Suppressor macrophage (primary cell): ENCODE measurements around the gene GLP1R.
A peak's percentile ranks its signal among the peaks of the same experiment; 100 is the strongest.

Source experiments
- DNase-seq, 4 experiments: peaks; one replicate each; pipeline ENCODE4 v3.0.0-alpha.2; 2020 to 2022

Gene GLP1R

DNA sequence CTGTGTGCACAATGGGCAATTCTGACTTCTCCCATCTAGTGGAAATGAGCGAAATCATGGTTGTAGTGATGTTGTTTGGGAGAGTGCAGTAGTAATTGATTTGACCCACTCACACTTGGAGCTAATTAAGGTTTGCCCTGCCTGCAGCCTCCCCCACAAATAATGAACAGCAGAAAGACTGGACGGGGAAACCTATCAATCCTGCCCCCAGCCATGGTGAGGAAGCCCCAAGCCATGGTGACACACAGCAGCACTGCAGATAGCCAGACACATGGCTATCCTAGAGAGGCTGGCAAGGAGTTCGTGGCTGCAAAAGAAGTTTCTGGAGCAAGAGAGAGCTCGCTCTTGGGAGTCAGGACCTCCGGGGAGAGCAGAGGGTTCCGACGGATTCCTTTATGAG lies 38.6 kb downstream of the GLP1R start:
- DNase-seq = no peak

DNA sequence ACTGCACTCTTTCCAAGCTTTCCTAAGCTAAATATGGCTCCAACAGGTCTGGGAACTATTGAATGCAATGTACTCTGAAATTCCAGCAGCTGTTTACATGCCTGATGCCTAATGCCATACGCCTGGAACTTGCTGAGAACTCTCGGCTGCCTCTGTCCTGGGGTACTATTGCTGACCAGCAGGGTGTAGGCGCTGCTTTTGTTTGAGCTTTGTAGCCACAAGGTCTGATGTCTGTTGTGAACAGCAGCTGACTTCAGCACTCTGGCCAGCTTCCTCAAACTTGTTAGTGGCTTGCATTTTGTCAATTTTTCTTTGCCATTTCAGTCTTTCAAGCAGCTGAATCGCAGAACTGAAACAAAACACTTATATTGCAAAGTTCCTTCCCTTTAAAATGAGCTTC lies 39.8 kb downstream of the GLP1R start:
- DNase-seq = peak; percentile 71 to 87 (median 81)

GRCh38 chr6:39090036-39090435 lies 41.5 kb downstream of the GLP1R start:
- no peak for DNase-seq

DNA sequence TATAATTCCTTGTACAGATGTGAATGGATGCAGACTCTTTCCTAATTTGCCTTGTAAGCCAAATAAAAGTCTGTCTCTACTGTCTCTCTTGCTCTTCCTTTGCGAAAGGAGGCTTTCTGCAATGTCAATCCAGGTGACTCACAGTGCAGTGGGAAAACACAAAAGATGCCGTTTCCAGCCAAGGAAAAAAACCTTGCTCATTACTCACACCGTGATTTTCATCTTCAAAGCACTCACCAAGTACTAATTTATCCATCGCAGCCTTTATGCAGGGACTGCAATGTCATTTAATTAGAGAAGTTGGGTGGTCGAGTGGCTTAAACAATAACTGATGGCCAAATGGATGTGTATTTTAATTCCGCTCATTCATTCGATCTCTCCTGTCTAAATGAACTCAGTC lies 42.6 kb downstream of the GLP1R start:
- DNase-seq = no peak

DNA sequence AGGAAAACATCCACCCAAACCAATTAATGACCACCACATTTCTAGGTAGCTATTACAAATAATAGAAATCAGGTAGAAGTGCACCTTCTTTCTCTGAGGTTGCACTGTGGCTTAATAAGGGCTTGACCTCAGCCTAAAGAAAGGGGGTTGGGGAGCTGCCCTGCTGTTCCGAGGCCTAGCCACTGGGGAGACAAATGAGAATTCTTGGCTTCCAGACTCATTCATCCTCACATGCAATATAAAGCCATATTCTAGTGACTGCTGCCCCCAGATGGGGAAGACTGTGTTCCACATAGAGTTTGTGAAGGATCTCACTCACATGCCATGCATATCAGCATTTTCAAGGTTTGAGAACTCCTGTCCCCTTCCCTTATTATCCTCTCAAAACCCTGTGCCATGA lies 43.5 kb downstream of the GLP1R start:
- DNase-seq = no peak

- no peak for DNase-seq
Observed at GRCh38 chr6:39093149-39093708, 44.6 kb downstream of the GLP1R start.

GRCh38 chr6:39095578-39095977 lies 47.0 kb downstream of the GLP1R start:
- DNase-seq = no peak

DNA sequence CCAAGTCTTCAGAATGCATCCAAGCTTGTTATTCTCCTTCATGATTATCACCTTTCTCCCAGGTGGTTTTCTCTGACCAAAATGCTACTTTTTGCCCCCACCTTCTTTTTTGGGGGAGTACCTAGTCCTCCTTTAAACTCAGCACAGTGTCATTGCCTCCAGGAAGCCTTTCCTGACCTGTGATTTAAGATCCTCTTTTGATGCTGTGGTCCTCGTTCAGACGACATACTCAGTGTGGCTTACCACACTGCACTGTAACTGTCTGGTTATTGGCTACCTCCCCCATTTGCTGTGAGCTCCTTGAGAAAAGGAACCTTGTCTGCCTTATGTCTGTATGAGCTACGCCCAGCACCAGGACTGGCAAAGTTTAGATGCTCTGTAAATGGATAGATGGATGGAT lies 51.8 kb downstream of the GLP1R start:
- DNase-seq = no peak

- peak; percentile 26 to 51 (median 39) for DNase-seq
Observed at GRCh38 chr6:39102071-39102820, 53.7 kb downstream of the GLP1R start.

DNA sequence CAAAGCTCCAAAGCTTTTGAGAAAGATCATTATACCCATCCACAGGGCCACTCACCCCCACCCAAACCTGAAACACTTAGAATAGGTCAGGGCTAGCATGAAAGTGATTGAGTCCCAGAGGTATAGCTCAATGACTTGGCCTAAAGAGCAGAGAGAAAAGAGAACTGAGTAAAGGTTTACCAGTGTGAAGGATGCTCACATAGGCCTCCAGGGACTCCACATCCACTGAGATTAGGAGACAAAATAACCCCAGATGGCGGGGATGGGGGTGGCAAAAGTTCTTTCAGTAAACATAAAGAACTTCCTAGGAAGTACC lies 54.2 kb downstream of the GLP1R start:
- no peak for DNase-seq

GRCh38 chr6:39104528-39104927 lies 55.9 kb downstream of the GLP1R start:
- DNase-seq = no peak

DNA sequence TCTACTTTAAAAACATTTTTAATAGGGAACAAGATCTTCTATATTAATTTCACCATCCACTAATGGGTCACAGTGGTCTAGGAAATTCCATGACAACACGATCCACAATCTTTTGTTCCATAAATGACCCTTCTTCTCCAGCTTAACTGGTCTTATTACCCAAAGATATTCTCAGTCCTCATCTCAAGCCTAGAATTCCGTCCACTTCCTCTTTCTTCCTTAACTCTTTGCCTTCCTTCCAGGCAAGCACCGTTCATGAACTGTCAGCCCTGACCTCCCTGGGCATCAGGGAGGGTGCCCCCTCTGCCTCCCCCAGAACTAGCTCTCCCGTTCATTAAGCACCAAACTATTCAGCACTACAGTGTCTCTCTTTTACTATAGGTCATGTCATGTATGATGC lies 58.5 kb downstream of the GLP1R start:
- DNase-seq = no peak

GRCh38 chr6:39107641-39108040 lies 59.1 kb downstream of the GLP1R start:
- DNase-seq = no peak

- no peak for DNase-seq
Observed at GRCh38 chr6:39108041-39108839, 59.7 kb downstream of the GLP1R start.

GRCh38 chr6:39111280-39111679 lies 62.7 kb downstream of the GLP1R start:
- no peak for DNase-seq

- DNase-seq = no peak
Observed at GRCh38 chr6:39113788-39114187, 65.2 kb downstream of the GLP1R start.

- DNase-seq = no peak
Observed at GRCh38 chr6:39114388-39114703, 65.8 kb downstream of the GLP1R start.

GRCh38 chr6:39114704-39115599 lies 66.4 kb downstream of the GLP1R start, which contains the start of gene SAYSD1:
SAYSD1 (minus strand) TSS chr6:39115186; CDS start chr6:39115089, 97 bp downstream.
- peak; percentile 96 to 99 (median 97) for DNase-seq

DNA sequence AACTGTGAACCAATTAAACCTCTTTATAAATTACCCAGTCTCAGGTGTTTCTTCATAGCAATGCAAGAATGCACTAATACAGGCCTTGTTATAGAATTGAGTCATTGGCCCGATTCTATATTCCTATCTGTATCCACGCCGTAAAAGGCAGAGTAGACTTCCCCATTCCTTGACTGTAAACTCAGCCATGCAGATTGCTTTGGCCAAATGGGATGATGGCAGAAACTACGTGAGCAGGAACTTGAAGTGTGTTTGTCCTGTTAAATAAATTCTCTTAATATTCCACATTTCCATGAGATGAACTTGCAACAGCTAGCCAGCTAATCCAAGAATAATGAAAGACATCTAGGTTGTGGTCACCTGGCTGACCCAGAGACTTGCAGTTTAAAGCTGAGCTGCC lies 70.3 kb downstream of the GLP1R start:
- DNase-seq = no peak

DNA sequence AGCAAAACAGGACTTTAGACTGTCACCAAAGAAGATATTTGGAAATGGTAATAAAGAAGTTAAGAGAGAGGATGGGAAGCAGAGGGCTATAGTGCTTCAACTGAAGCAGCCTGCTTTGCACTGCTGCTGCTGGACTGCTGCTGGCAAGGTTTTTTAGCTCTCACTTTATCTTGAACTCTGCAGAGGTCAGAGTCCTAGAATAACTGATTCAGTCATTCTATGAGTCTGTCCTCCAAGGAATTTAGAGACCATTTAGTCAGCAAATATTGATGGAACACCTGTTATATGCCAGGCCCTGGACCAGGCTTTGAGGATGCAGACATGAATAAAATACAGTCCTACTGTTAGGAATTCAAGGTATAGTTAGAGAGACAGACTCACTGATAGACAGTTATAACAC lies 75.5 kb downstream of the GLP1R start:
- DNase-seq = no peak

DNA sequence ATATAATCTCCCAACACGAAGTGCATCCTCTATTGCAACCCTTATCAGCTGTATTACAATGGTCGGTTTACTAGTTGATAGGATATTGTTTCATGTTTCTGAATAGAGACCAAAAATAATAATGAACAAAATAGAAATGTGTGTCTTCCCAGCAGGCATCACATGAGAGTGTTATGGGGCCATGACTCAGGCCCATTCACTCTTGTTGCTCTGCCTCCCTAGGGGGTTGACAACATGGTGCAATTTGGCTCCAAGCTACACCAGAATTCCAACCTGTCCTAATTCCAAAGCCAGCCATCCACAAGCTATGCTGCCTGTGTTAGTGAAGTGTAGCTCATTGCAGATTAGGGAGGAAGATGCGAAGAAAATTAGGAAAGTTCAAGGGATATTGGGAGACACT lies 79.5 kb downstream of the GLP1R start:
- no peak for DNase-seq

DNA sequence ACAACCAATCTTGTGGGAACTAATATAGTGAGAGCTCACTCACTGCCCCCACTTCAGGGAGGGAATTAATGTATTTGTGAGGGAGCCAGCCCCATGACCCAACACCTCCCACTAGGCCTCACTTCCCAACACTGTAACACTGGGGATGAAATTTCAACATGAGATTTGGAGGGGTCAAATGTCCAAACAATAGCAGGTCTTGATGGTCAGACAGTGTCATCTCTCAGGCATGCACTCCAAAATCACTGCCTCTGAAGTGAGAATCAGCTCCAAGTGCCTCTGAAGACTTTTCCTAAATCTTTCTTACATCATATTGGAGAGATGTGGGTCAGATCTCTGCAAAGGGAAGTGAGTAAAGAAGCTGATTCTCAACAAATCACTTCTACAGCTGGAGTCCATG lies 80.3 kb downstream of the GLP1R start:
- no peak for DNase-seq

- no peak for DNase-seq
Observed at GRCh38 chr6:39130691-39131090, 82.1 kb downstream of the GLP1R start.
